Measurements from ENCODE around the gene PNPLA5. TPM values are rescaled to one million over a fixed set of nuclear protein-coding genes. Genes with fewer than 3 reads are reported as not detected.
A peak's percentile ranks its signal among the peaks of the same experiment; 100 is the strongest.

PNPLA5 gene, protein sequence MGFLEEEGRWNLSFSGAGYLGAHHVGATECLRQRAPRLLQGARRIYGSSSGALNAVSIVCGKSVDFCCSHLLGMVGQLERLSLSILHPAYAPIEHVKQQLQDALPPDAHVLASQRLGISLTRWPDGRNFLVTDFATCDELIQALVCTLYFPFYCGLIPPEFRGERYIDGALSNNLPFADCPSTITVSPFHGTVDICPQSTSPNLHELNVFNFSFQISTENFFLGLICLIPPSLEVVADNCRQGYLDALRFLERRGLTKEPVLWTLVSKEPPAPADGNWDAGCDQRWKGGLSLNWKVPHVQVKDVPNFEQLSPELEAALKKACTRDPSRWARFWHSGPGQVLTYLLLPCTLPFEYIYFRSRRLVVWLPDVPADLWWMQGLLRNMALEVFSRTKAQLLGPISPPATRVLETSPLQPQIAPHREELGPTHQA
- total RNA-seq, result under 1 TPM in 6 of 8 experiments, not detected in 2; 0.09 to 0.33 (median 0.18) TPM

DNA sequence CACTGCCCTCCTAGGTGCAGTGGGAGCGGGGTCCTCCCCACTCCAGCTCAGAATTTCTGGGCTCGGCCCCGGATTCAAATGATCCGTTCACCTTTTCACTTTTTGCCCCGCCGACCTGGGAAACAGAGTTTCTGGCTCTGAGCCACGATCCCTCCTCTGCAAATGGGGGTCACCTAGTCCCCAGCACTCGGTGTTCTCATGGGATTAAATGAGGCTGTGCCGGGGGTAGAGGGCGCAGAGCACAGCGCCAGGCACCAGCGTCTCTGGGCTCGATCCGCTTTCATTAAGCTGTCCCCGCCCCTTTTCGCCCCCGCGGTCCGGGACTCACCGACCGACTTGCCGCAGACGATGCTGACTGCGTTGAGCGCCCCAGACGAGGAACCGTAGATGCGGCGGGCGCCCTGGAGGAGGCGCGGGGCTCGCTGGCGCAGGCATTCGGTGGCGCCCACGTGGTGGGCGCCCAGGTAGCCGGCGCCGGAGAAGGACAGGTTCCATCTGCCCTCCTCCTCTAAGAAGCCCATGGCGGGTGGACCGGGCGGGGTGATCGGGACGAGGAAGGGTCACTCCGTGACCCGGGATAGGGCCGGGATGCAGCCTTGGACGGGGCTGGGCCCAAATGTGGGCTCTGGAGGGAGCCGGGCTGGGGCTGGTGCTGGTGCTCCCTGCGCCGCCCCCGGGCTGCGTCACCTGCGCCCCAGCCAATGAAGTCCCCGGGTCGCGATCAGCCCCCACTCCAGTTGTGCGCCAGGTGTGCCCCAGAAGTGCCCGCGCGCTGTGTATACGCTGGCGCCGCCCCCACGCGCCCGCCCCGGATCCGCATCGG lies at the start of gene PNPLA5:
Gene PNPLA5, minus strand, starts transcription at position 654 of the 823 bp plus-strand sequence. Its CDS starts 133 bp downstream, at position 521.
- in situ Hi-C loops (cut with MboI; ENCODE audit: low pct_unique_long_range_greater_than_20kb in 2 of 9, low sequenced_read_pairs in 9 of 9, unreplicated experiment in 9 of 9), result no loop called here
- Histone ChIP-seq H3K4me1 (replicated peaks in 1 of 2) (no peaks in the 10 kb centered on the region), H3K4me3 (peak within 1 kb of the TSS in 2 of 5 donors; percentile 4 to 6), H3K27ac (no peak within 1 kb of the TSS)
- 0 to 20% (median 10%) methylated on average over 1 to 14 of the region's 72 CpGs; no CpG with 5 or more reads in 6 of the 10 experiments for WGBS, 10 experiments
- peak in 7 of 8 experiments; percentile 23 to 70 (median 36) for ATAC-seq (replicated peaks in 6 of 8)

DNA sequence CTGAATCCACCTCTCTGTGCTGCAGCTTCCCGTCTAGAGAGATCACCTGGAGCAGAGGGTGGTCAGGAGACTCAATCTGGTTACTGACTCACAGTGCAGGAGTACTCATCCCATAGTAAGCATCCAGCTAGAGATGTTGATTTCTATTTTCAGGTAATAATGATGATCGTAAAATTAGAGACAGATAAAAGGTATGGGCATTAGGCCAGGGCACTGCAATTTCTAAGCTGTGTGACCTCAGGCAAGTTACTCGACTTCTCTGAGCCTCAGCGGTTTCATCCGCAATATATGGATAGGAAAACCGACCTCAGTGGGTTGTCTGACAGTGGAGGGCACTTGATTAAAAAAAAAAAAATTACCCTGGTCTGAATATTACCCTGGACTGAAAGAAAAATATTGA lies 49.6 kb upstream of the PNPLA5 start:
- Histone ChIP-seq H3K27ac (no peak overlapping the region), H3K4me3 (no peak overlapping the region), H3K4me1 (replicated peaks in 1 of 2) (peaks cover 0 to 1% of the 10 kb centered on the region in 2 donors)
- in situ Hi-C loops (cut with MboI; ENCODE audit: low pct_unique_long_range_greater_than_20kb in 2 of 9, low sequenced_read_pairs in 9 of 9, unreplicated experiment in 9 of 9), result no loop called here
- WGBS, 10 experiments, result 20 to 100% (median 92%) methylated on average over 1 to 6 of the region's 6 CpGs; no CpG with 5 or more reads in 3 of the 10 experiments
- ATAC-seq (replicated peaks in 6 of 8), result no peak

DNA sequence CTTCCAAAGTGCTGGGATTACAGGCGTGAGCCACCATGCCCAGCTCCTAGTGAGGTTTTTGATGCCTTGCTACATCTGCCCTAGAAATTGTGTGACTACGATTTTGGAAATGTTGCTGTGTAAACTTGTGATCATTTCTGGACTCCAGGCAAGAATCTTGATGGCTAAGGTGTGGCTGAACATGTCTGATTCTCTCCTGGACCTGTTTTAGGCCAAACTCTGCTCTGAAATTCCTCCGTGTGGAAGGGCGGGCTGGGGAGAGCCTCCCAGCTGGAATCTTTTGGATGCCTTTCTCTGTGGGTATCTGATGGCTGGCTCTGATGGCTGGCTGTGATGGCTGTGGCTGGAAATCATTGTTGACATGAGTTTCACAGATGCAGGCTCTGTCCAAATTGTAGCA lies 40.0 kb upstream of the PNPLA5 start:
- no peak for ATAC-seq (replicated peaks in 6 of 8)
- Histone ChIP-seq H3K27ac (no peak overlapping the region), H3K4me3 (no peak overlapping the region), H3K4me1 (replicated peaks in 1 of 2) (no peaks in the 10 kb centered on the region)
- WGBS, 10 experiments, result 0 to 77% (median 64%) methylated on average over 1 to 4 of the region's 4 CpGs; no CpG with 5 or more reads in 4 of the 10 experiments
- in situ Hi-C loops (cut with MboI; ENCODE audit: low pct_unique_long_range_greater_than_20kb in 2 of 9, low sequenced_read_pairs in 9 of 9, unreplicated experiment in 9 of 9), result no loop called here

DNA sequence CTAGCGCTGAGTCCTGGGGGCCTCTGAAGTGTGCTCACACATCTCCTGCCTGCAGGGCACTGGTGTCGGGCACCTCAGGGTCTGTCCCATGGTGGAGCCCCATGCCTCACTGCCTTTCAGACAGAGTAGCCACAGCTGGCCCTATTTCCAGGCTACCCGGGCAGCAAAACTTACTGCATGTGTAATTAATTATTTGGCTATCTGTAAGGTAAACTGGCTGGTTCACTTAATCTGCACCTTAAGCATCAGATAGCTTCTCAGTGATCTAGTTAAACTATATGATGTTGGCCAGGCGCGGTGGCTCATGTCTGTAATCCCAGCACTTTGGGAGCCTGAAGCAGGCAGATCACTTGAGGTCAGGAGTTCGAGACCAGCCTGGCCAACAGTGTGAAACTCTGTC lies 37.1 kb upstream of the PNPLA5 start:
- no peak overlapping the region for H3K4me3 ChIP-seq
- ATAC-seq (replicated peaks in 6 of 8), result no peak
- peaks cover 0 to 4% of the 10 kb centered on the region in 2 donors for H3K4me1 ChIP-seq (replicated peaks in 1 of 2)
- no peak overlapping the region for H3K27ac ChIP-seq
- in situ Hi-C loops (cut with MboI; ENCODE audit: low pct_unique_long_range_greater_than_20kb in 2 of 9, low sequenced_read_pairs in 9 of 9, unreplicated experiment in 9 of 9), result no loop called here
- 80 to 100% (median 92%) methylated on average over 1 to 3 of the region's 6 CpGs; no CpG with 5 or more reads in 5 of the 10 experiments for WGBS, 10 experiments

DNA sequence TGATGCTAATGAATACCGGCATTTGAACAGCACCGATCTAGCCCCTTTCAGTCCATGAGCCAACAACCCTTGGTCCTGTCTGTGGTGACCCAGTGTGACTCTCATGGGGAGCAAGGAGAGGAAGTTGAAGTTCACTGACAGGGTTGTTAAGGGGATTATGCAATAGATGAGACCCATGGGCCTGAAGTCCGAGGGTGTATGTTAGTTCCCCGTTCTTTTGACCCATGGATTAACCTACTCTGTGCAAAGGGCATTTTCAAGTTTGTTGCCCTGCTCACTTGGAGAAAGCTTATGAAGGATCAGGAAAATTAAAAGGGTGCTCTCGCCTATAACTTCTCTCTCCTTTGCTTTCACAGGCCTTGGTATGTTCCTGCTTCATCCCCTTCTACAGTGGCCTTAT lies 36.7 kb upstream of the PNPLA5 start:
- Histone ChIP-seq H3K27ac (no peak overlapping the region), H3K4me1 (replicated peaks in 1 of 2) (peaks cover 0 to 4% of the 10 kb centered on the region in 2 donors), H3K4me3 (no peak overlapping the region)
- no peak for ATAC-seq (replicated peaks in 6 of 8)
- 29 to 87% methylated on average over 1 to 3 of the region's 5 CpGs; no CpG with 5 or more reads in 8 of the 10 experiments for WGBS, 10 experiments
- in situ Hi-C loops (cut with MboI; ENCODE audit: low pct_unique_long_range_greater_than_20kb in 2 of 9, low sequenced_read_pairs in 9 of 9, unreplicated experiment in 9 of 9), result no loop called here

DNA sequence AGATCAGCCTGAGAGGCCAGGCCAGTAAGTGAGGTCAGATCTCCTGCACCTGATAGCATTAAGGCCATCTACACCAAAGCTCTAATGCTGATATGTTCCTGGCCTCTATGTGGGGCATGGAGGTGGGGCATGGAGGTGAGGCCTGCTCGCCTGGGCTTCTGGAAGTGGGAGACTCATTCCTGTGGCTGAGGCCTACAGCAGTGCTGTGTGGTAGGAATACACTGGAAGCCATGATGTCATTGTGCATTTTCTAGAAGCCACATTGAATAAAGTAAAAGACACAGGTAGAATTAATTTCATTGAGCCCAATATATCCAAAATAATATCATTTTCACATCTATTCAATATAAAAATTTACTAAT lies 34.5 kb upstream of the PNPLA5 start:
- in situ Hi-C loops (cut with MboI; ENCODE audit: low pct_unique_long_range_greater_than_20kb in 2 of 9, low sequenced_read_pairs in 9 of 9, unreplicated experiment in 9 of 9), result no loop called here
- Histone ChIP-seq H3K4me1 (replicated peaks in 1 of 2) (peaks cover 3 to 10% of the 10 kb centered on the region in 2 donors), H3K4me3 (no peak overlapping the region), H3K27ac (no peak overlapping the region)
- no peak for ATAC-seq (replicated peaks in 6 of 8)
- 100% methylated on average over 1 of the region's 1 CpG; no CpG with 5 or more reads in 9 of the 10 experiments for whole genome bisulfite sequencing, 10 experiments

DNA sequence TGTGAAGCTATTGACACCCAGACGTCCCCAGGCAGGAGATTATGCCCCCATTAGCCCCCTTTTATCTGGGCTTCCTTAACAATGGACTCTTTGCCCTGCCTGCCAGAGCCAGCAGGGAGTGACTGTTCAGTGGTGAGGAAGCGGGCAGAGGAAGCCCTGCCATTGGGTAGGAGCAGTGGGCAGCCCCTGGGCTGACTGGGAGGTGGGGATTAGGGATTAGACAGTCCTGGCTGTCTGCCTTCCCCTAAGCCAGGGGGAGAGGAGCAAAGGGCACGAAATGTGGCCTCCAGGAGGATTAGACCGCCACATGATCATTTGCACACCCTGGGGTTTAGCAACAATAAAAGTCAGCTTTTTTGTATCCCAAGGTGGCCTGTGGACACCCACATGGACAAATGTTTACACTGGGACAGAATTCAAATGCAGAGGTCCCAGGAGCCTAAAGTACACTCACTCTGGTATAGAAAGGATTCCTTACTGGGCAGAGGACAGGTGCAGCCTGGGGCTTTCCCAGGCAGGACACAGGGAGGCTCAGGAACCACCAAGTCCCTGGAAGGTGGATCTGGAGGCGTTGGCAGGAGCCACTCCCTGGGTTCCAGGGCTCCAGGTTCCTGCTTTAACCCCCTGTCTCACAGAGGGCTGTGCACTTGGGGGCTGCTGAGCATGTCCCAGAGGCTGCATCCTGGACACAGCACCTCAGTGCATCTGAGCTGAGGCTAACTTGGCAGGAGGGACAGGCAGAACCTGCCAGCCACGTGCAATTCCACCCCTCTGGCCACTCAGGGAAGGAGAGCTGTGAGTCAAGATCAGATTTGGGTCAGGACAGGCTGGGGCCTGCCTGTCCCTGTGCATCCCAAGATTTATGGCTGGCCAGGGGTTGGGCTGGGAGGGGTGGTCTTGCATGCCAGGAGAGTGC lies 33.9 kb upstream of the PNPLA5 start:
- in situ Hi-C loops (cut with MboI; ENCODE audit: low pct_unique_long_range_greater_than_20kb in 2 of 9, low sequenced_read_pairs in 9 of 9, unreplicated experiment in 9 of 9), result no loop called here
- WGBS, 10 experiments, result 0 to 100% (median 55%) methylated on average over 1 to 3 of the region's 6 CpGs; no CpG with 5 or more reads in 4 of the 10 experiments
- H3K4me1 ChIP-seq (replicated peaks in 1 of 2), result peaks cover 7 to 11% of the 10 kb centered on the region in 2 donors
- no peak overlapping the region for H3K27ac ChIP-seq
- H3K4me3 ChIP-seq, result no peak overlapping the region
- ATAC-seq (replicated peaks in 6 of 8), result peak in 1 of 8 experiments; percentile 29

DNA sequence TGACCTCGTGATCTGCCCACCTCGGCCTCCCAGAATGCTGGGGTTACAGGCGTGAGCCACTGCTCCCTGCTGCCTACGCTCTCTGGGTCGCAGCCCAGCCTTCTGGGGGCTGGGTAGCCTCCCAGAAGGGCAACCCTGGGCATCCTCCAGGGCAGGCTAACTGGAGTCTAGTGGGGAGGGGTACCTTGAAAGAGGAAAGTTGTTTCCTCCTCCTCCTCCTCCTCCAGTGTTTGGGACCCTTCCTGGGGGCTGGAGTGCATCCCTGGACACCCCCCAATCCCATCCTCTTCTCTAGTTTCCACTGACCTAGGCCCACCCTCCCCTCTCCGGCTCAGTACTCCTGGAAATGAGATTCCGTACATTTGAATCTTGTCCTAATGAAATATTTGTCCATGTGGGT lies 33.1 kb upstream of the PNPLA5 start:
- H3K4me1 ChIP-seq (replicated peaks in 1 of 2), result peaks cover 7 to 11% of the 10 kb centered on the region in 2 donors
- peak overlapping the region; percentile 44 to 93 (median 59) for H3K4me3 ChIP-seq
- WGBS, 10 experiments, result 60 to 100% (median 85%) methylated on average over 1 to 3 of the region's 7 CpGs; no CpG with 5 or more reads in 6 of the 10 experiments
- in situ Hi-C loops (cut with MboI; ENCODE audit: low pct_unique_long_range_greater_than_20kb in 2 of 9, low sequenced_read_pairs in 9 of 9, unreplicated experiment in 9 of 9), result no loop called here
- ATAC-seq (replicated peaks in 6 of 8), result no peak
- H3K27ac ChIP-seq, result no peak overlapping the region

DNA sequence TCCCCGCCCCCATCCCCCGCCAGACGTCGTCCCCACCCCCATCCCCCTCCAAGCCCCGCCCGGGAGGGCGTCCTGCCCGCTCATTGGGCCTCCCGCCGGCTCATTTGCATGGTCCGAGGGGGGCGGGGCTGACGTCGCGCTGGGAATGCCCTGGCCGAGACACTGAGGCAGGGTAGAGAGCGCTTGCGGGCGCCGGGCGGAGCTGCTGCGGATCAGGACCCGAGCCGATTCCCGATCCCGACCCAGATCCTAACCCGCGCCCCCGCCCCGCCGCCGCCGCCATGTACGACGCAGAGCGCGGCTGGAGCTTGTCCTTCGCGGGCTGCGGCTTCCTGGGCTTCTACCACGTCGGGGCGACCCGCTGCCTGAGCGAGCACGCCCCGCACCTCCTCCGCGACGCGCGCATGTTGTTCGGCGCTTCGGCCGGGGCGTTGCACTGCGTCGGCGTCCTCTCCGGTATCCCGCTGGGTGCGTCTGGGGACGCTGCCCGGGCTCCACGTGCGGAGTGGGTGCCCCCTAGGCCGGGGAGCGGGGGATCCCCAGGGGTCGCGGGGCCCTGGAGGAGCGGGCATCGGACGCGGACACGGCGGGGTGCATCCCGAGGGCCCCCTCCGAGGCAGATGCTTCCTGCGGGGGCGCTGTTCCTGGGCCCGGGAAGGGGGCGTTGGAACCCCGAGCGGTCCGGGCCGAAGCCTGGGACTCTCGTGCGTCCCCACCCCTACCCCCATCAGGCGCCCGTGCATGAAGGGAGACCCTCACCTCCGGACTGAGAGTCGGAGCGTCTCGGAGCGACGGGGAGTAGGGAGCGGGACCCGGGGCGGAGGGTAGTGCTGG lies 32.0 kb upstream of the PNPLA5 start, which contains the start of gene PNPLA3:
Gene PNPLA3, plus strand, starts transcription at position 175 of the 834 bp plus-strand sequence. Its CDS starts 107 bp downstream, at position 282.
- in situ Hi-C loops (cut with MboI; ENCODE audit: low pct_unique_long_range_greater_than_20kb in 2 of 9, low sequenced_read_pairs in 9 of 9, unreplicated experiment in 9 of 9), result no loop called here
- Histone ChIP-seq H3K4me3 (peak within 1 kb of the TSS; percentile 44 to 93 (median 59)), H3K27ac (peak within 1 kb of the TSS; percentile 12 to 38), H3K4me1 (replicated peaks in 1 of 2) (peaks cover 7 to 11% of the 10 kb centered on the region in 2 donors)
- no CpG with 5 or more reads among the region's 100 CpGs for WGBS, 10 experiments
- peak; percentile 82 to 91 (median 89) for ATAC-seq (replicated peaks in 6 of 8)

DNA sequence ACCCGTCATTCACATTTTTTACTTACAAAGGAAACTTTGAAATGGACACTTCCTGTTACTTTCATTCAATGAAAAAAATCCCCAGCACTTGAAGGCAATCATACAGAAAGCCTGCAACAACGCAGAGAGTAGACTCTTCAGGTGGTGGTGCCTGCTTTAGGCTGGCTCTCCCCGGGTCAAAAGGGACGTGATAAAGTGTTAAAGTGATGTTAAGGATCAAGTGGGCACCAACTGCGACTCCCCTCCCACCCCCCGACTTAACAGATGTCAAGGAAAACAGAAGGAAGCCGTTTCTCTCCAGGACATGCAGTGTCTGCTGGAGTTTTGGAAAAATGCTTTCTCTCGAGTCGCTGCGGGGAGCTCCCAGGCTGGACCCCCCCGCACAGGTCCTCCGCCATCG lies 31.4 kb upstream of the PNPLA5 start:
- WGBS, 10 experiments, result no CpG with 5 or more reads among the region's 13 CpGs
- H3K4me1 ChIP-seq (replicated peaks in 1 of 2), result peaks cover 7 to 11% of the 10 kb centered on the region in 2 donors
- in situ Hi-C loops (cut with MboI; ENCODE audit: low pct_unique_long_range_greater_than_20kb in 2 of 9, low sequenced_read_pairs in 9 of 9, unreplicated experiment in 9 of 9), result no loop called here
- ATAC-seq (replicated peaks in 6 of 8), result peak in 2 of 8 experiments; percentile 3 to 8
- peak overlapping the region; percentile 44 to 93 (median 59) for H3K4me3 ChIP-seq
- H3K27ac ChIP-seq, result no peak overlapping the region

DNA sequence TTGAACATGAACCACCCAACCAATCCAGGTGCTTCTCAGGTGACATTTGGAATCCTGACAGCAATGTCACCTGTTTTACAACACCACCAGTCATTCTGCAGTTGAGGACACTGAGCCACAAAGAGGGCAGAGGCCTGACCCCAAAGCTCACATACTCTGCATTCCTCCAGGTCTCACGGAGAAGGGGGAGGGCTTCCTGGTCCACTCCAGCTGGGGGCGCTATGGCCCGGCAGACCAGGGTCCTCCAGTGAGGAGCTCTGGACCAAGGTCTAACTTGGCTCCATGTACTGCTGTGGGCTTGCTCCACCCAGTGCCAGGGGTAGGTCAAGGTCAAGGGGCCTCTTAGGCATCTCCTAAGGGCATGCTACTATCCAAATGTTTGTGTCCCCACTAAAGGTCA lies 30.3 kb upstream of the PNPLA5 start:
- in situ Hi-C loops (cut with MboI; ENCODE audit: low pct_unique_long_range_greater_than_20kb in 2 of 9, low sequenced_read_pairs in 9 of 9, unreplicated experiment in 9 of 9), result no loop called here
- WGBS, 10 experiments, result 87% methylated on average over 3 of the region's 3 CpGs; no CpG with 5 or more reads in 9 of the 10 experiments
- H3K27ac ChIP-seq, result no peak overlapping the region

More for the DNA sequence above, 30.3 kb upstream of the PNPLA5 start:
- ATAC-seq (replicated peaks in 6 of 8), result no peak
- Histone ChIP-seq H3K4me1 (replicated peaks in 1 of 2) (peaks cover 7 to 11% of the 10 kb centered on the region in 2 donors), H3K4me3 (no peak overlapping the region)

Data from motor neuron (in vitro differentiated cells).